ENCODE measurements around the gene ITPR1.
A peak's percentile ranks its signal among the peaks of the same experiment; 100 is the strongest.

The ITPR1 gene

DNA sequence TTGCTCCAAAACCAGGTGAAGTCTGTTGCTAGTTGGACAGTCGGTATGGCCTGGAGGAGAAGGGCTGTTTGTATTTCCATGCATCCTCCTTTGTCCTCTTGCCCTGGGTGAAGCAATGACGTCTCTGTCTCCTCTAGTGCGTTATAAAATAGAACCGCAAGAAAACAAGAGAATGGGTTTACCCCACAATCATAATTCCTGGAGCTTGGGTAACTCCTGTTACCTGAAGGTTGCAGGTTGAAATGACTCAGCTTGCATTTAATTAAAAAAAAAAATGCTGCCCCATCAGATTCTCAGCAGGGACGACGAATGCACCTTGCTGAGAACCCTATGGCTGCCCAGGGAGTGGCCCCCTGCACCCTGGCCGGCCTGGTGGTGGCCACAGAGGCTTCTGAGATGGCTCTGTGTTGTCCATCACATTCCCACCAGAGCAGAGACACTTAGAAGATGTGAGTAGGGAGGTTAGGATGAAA is 257.9 kb downstream of the ITPR1 start:
- TF ChIP-seq, protein P1, sequence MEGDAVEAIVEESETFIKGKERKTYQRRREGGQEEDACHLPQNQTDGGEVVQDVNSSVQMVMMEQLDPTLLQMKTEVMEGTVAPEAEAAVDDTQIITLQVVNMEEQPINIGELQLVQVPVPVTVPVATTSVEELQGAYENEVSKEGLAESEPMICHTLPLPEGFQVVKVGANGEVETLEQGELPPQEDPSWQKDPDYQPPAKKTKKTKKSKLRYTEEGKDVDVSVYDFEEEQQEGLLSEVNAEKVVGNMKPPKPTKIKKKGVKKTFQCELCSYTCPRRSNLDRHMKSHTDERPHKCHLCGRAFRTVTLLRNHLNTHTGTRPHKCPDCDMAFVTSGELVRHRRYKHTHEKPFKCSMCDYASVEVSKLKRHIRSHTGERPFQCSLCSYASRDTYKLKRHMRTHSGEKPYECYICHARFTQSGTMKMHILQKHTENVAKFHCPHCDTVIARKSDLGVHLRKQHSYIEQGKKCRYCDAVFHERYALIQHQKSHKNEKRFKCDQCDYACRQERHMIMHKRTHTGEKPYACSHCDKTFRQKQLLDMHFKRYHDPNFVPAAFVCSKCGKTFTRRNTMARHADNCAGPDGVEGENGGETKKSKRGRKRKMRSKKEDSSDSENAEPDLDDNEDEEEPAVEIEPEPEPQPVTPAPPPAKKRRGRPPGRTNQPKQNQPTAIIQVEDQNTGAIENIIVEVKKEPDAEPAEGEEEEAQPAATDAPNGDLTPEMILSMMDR (IDR thresholded peaks at IDR 0.05; ENCODE audit: insufficient read depth, missing control alignments) = no peak
- FAIRE-seq = no peak
- no peak for DNase-seq (ENCODE audit: insufficient read length, low spot score)

DNA sequence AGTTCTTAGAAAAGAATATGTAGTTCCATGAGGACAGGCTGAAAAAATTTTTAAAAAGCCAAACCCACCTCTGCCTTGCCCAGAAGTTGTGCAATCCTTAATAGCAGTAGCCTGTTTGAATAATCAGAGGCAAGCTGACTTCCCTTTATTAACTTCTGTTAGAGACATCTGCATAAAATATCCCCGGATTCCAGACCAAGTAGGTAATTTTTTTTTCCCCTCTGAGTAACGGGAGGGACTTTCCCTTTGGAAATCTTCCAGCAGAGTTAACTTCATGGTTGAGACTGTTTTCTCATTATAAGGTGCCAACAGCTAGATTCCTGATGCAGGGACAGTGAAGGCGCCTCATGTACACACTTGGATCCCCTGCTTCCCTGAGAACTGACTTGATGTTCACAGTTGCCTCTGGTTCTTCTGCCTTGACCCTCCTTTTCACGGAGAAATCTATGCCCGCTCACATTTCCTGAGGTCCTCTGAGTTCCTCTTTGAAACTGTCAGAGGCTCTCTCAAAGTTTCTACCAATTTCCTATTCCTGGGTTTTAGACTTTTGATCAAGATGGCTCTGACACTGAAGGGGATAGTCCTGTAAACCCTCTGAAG is 258.5 kb downstream of the ITPR1 start:
- no peak for DNase-seq (ENCODE audit: insufficient read length, low spot score)
- TF ChIP-seq, protein P1 (IDR thresholded peaks at IDR 0.05; ENCODE audit: insufficient read depth, missing control alignments) = no peak
- FAIRE-seq = no peak

DNA sequence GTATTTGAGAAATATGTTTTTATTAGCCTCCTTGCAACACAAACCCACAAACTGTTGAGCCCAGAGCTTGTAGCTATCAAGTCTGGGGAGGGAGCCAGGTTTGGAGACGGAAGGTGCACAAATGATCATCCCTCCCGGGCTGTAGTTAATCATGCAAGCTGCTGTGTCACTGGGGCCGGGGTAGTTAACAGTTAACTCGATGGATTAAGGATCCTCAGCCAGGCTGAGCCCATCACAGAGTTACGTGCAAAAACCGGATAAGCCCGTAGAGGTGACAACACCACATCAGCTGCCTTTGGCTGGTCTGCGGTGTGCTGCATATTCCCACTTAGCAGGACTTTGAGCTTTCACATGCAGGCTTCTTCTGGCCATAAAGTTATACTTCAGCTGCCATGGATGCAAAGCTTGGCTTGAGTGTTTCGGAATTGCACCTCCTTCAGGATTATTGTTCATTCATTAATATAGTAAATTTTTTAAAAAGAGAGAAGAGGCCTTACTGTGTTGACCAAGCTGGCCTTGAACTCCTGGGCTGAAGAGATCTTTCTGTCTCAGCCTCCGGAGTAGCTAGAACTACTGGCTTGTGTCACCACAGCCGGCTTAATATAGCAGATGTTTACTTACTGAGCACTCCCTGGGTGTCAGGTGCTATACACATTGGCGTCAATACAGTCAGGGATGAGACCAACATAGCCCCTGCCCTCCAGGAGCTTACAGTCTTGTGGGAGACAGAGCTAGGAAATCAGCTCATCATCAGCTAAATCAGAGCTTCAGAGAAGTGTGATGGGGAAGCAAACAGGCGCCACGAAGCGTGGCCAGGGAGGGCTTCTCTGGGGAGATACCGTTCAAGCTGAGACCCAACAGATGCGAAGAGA is 259.3 kb downstream of the ITPR1 start:
- FAIRE-seq (no peak), DNase-seq (ENCODE audit: insufficient read length, low spot score) (peak; percentile 88)
- TF ChIP-seq, protein P1 (IDR thresholded peaks at IDR 0.05; ENCODE audit: insufficient read depth, missing control alignments) = no peak

DNA sequence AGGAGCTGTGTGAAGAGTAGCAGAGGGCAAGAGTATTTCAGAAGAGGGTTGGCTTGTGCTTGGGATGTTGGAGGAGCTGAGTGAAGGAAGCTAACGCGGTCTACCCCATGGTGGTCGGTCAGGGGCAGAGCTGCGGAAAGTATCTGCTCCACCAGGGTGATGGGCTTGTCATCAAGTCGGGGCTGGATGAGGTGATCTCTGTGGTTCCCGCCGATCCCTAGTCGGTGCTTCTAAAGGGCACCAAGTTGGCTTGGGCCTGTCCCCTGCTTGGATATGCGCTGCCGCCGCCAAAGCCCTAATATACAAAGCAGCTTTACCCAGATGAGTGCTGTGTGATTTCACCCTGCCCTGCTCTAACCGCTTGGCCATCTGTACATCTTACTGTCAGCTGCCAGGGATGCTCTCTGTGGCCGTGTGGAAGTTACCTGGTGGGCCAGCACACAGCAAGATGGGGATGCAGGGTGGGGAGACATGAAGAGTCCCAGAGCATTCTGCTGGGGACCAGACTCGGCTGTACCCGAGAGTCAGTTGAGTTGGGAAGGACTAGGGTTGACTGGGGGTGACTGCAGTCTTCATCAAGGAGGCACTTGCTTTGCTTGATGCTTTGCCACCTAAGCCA is 260.0 kb downstream of the ITPR1 start:
- FAIRE-seq = no peak
- DNase-seq (ENCODE audit: insufficient read length, low spot score) = no peak

DNA sequence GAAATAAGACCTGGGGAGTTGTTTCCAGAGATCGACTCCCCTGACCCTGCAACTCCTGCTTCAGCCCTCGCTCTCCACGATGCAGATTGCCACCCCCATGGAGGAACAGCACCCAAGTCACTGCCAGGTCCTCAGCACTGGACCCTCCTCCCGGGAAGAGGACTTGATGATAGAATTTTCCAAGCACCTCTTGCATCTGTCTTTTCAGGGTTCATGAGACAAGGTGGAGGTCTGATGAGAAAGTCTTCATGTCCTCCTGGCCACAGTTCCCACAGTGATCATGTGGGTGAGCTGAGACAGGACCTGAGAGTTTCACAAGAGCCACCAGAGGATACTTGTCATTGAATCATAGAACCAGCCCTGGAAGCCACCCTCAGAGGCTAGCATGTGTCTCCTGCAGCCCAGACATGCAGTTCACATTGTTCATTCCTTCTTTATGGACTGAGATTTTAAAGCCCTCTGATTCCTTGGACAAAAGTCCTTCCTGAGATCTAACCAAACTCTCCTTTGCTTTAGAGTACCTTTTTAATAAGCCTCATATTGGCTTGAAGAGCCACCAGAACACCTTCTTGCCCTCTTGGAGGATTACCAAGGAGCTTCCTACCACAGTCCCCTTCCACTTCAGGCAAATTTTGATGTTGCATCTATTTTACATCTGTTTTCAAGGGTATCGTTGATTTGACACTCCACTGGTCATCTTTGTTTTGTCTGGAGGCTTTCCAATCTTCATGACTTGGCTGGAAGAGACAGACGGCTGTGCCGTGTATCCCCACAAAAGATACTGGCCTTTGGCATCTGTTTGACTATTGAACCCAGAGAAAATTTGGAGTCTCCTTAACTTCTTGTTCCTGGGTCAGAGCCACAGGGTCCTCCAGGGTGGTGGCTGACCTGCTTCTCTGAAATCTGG is 261.3 kb downstream of the ITPR1 start:
- no peak for FAIRE-seq

More for the DNA sequence above, 260.0 kb downstream of the ITPR1 start:
- TF ChIP-seq, protein P1 (IDR thresholded peaks at IDR 0.05; ENCODE audit: insufficient read depth, missing control alignments) = no peak

DNA sequence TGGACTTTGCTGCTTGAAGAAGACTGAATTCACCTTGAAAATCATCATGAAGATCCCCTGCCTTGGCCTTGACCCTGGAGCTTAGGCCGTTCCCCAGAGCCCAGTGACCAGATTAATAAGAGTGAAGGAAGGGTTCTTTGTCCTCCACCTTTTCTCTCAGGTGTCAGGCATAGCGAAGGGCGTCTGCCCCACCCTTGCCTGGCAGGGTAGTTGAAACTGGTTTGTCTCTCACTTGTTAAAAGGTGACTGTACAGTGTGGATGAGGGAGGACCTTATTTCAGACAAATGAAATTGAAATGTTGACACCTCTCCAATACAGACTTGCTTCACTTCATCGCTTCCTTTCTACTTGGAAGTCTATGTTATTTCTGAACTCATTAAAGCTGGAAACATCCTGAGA is 262.4 kb downstream of the ITPR1 start:
- FAIRE-seq = no peak
- DNase-seq (ENCODE audit: insufficient read length, low spot score) = no peak
- TF ChIP-seq, protein P1 (IDR thresholded peaks at IDR 0.05; ENCODE audit: insufficient read depth, missing control alignments) = no peak

More for the DNA sequence above, 261.3 kb downstream of the ITPR1 start:
- TF ChIP-seq, protein P1 (IDR thresholded peaks at IDR 0.05; ENCODE audit: insufficient read depth, missing control alignments) = no peak
- no peak for DNase-seq (ENCODE audit: insufficient read length, low spot score)

Measured in D721Med (cell line).